ENCODE data around the gene RORB. TPM values are rescaled to one million over a fixed set of nuclear protein-coding genes. Genes with fewer than 3 reads are reported as not detected.

RORB gene
- polyA plus RNA-seq, 1 donor from 2014 or later = not detected

GRCh38 chr9:74674077-74674476, 176.9 kb downstream of the RORB start:
- Mint-ChIP-seq H3K4me3 (no peak overlapping the region), H3K27ac (no peak overlapping the region), H3K27me3 (peaks cover 4% of the 10 kb centered on the region), H3K9me3 (no peaks in the 10 kb centered on the region), H3K4me1 (no peaks in the 10 kb centered on the region), H3K36me3 (no peaks in the 10 kb centered on the region)

- no peaks in the 10 kb centered on the region for H3K9me3 Mint-ChIP-seq
- H3K4me1 Mint-ChIP-seq = no peaks in the 10 kb centered on the region
- no peaks in the 10 kb centered on the region for H3K36me3 Mint-ChIP-seq
- H3K4me3 Mint-ChIP-seq = no peak overlapping the region
- no peak overlapping the region for H3K27ac Mint-ChIP-seq
- peaks cover under 1% of the 10 kb centered on the region for H3K27me3 Mint-ChIP-seq
Observed at GRCh38 chr9:74681906-74682305, 184.8 kb downstream of the RORB start.

DNA sequence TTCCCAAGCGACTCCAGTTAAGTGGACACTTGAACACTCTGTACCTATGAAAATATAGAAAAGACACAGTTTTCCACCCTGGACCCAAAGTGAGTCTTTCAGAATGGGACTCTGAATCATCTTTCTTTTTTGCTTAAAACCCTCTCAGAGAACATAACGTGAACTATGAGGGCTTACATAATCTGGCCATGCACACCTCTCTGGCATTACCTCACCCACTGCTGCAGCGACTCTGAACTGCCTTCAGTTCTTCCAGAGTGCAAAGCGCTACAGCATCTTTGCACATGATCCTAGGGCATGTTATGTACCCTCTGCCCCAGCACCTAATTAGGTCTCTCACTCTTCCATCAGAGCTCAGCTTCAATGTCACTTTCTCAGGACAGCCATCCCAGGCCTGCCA, 186.2 kb downstream of the RORB start:
- Mint-ChIP-seq H3K27me3 (no peaks in the 10 kb centered on the region), H3K4me1 (no peaks in the 10 kb centered on the region), H3K36me3 (no peaks in the 10 kb centered on the region), H3K27ac (no peak overlapping the region), H3K4me3 (no peak overlapping the region), H3K9me3 (no peaks in the 10 kb centered on the region)

- H3K4me3 Mint-ChIP-seq = no peak overlapping the region
- H3K27me3 Mint-ChIP-seq = no peaks in the 10 kb centered on the region
- no peaks in the 10 kb centered on the region for H3K36me3 Mint-ChIP-seq
Observed at GRCh38 chr9:74691058-74691457, 193.9 kb downstream of the RORB start.

GRCh38 chr9:74696520-74696919, 199.4 kb downstream of the RORB start:
- Mint-ChIP-seq H3K9me3 (peaks cover 0 to 5% (median 0%) of the 10 kb centered on the region in 3 donors), H3K36me3 (peaks cover 3% of the 10 kb centered on the region), H3K27me3 (peaks cover 9% of the 10 kb centered on the region)

More at GRCh38 chr9:74691058-74691457, 193.9 kb downstream of the RORB start:
- no peaks in the 10 kb centered on the region for H3K9me3 Mint-ChIP-seq
- no peak overlapping the region for H3K27ac Mint-ChIP-seq
- no peaks in the 10 kb centered on the region for H3K4me1 Mint-ChIP-seq

DNA sequence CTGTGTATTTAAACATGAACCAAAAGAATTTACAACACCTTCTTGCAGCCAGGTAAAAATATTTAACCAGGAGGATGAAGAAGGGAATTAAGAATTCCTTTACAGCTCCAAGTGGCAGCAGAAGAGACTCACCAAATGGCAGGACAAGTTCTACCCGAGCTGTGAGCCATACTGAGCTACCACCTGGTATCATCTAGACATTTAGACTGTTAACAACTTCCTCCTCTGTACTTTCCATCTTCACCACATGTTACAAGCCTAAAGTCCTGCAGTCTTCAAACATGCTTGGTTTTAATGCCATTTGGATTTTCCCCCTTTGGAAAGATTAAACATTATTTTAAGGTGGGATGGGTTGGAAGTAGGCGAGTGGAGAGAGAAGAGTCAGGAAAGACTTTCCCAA, 200.4 kb downstream of the RORB start:
- Mint-ChIP-seq H3K36me3 (peaks cover 3% of the 10 kb centered on the region), H3K4me3 (no peak overlapping the region), H3K9me3 (peaks cover 0 to 5% (median 0%) of the 10 kb centered on the region in 3 donors), H3K27ac (no peak overlapping the region), H3K27me3 (peaks cover 9% of the 10 kb centered on the region), H3K4me1 (peaks cover 0 to 3% (median 0%) of the 10 kb centered on the region in 3 donors)

More at GRCh38 chr9:74696520-74696919, 199.4 kb downstream of the RORB start:
- Mint-ChIP-seq H3K4me3 (no peak overlapping the region), H3K27ac (no peak overlapping the region), H3K4me1 (peaks cover 0 to 3% (median 0%) of the 10 kb centered on the region in 3 donors)

DNA sequence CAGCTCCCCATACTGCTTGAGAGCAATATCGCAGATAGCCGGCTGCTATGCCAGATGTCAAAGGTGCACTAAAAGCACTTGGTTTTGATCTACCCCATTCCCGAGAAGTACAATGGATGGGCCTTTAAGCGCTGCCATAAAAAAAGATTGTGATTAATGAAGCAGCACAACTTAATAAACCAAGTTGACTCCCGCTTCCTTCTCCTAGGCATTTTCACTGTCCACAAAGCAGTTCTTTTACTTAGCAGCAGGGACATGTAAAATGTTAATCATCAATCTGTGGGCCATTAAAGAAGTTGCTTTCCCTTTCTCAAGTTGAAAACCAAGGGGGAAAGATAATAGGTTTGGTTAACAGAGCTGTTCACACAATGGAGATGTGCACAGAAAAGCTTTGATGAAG, 214.2 kb downstream of the RORB start:
- peaks cover 0 to 3% (median 0%) of the 10 kb centered on the region in 3 donors for H3K9me3 Mint-ChIP-seq
- H3K4me3 Mint-ChIP-seq = no peak overlapping the region
- no peaks in the 10 kb centered on the region for H3K27me3 Mint-ChIP-seq

DNA sequence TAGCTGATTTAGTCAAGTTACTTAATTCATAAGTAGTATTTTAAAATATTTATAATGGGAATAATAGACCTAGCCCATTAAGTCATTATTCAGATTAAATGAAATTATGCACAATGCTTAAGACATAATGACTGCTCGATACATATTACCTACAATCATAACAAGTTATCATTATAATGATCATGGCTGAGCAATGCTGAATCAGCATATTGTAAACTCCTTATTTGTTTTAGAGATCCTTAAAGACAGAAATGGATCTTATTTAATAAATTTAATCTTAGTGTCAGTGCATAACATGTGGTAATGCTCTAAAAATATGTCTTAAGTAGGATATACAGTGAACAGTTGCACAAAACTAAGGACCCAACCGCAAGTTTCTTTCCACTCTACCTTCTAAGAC, 221.6 kb downstream of the RORB start:
- Mint-ChIP-seq H3K27ac (no peak overlapping the region), H3K36me3 (peaks cover 3% of the 10 kb centered on the region), H3K27me3 (peaks cover 5% of the 10 kb centered on the region), H3K4me3 (no peak overlapping the region), H3K9me3 (peaks cover 0 to 2% (median 0%) of the 10 kb centered on the region in 3 donors), H3K4me1 (no peaks in the 10 kb centered on the region)

More for the DNA sequence above, 214.2 kb downstream of the RORB start:
- H3K27ac Mint-ChIP-seq = no peak overlapping the region
- no peaks in the 10 kb centered on the region for H3K4me1 Mint-ChIP-seq
- no peaks in the 10 kb centered on the region for H3K36me3 Mint-ChIP-seq

GRCh38 chr9:74719306-74719705, 222.2 kb downstream of the RORB start:
- Mint-ChIP-seq H3K36me3 (peaks cover 3% of the 10 kb centered on the region), H3K27me3 (peaks cover 5% of the 10 kb centered on the region), H3K27ac (no peak overlapping the region), H3K4me3 (no peak overlapping the region), H3K9me3 (peaks cover 0 to 2% (median 0%) of the 10 kb centered on the region in 3 donors), H3K4me1 (no peaks in the 10 kb centered on the region)

GRCh38 chr9:74721696-74722660, 224.8 kb downstream of the RORB start:
- Mint-ChIP-seq H3K9me3 (peaks cover 0 to 2% (median 0%) of the 10 kb centered on the region in 3 donors), H3K4me1 (no peaks in the 10 kb centered on the region), H3K27ac (no peak overlapping the region), H3K36me3 (peaks cover 2% of the 10 kb centered on the region), H3K27me3 (peaks cover 8% of the 10 kb centered on the region), H3K4me3 (no peak overlapping the region)

DNA sequence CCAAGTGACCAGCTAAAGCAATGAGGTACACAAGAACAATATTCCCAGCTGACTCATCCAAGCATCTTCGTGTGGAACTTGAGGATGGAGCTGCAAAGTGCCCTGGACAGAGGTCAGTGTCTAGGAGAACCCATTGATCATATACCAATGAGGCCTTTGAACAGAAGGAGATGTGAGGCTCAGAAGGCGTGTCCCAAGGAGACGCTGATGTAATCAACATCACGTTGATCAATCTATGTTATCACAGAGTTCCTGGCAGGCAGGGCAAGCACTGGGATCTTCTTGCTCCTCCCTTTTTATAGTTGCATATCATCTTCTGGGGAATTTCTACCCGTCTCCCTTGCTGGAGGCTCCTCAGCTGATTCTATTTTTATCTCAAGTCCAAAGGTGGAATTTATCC, 227.2 kb downstream of the RORB start:
- peaks cover 2% of the 10 kb centered on the region for H3K36me3 Mint-ChIP-seq
- H3K4me1 Mint-ChIP-seq = no peaks in the 10 kb centered on the region
- no peak overlapping the region for H3K4me3 Mint-ChIP-seq
- H3K9me3 Mint-ChIP-seq = peaks cover 0 to 2% (median 0%) of the 10 kb centered on the region in 3 donors
- no peak overlapping the region for H3K27ac Mint-ChIP-seq
- peaks cover 3% of the 10 kb centered on the region for H3K27me3 Mint-ChIP-seq

DNA sequence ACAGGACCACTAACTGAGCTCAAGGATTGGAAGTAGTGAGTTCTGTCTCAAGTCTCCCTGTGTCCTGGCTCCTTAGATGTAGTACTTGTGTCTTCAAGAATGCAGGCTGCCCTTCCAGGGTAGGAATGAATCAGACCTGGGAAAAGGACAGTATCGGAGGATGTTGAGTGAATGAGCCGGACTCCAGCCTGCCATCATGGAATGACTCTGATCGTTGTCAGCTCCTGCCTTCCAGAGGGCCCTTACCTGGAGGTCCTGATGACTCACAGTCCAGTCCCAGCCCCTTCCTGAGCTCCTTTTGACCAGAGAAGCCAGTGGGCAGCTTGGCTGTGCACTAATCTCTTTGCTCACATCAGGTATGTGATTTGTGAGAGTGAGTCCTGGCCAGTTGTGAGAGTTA, 229.4 kb downstream of the RORB start:
- Mint-ChIP-seq H3K9me3 (no peaks in the 10 kb centered on the region), H3K27me3 (peaks cover 3% of the 10 kb centered on the region)

DNA sequence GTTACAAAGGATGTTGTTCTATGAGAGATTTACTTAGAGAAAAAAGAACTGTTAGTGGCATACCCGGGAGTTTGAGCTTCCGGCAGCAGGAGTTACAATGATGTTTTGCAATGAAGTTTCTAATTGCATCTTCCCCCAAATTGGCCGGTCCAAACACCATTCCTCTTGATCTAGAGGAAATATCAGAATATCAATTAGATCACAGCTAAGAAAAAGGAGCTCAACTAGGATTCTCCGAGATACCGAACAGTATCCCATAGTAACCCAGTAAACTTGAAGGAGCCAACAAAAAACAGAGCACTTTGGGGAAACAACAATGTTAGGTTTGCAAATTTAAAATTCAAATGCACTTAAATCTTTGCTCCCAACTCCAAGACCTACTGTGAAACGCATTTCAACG, 231.0 kb downstream of the RORB start:
- Mint-ChIP-seq H3K9me3 (no peaks in the 10 kb centered on the region), H3K36me3 (peaks cover 2% of the 10 kb centered on the region), H3K27ac (no peak overlapping the region), H3K27me3 (peaks cover 3% of the 10 kb centered on the region), H3K4me3 (no peak overlapping the region), H3K4me1 (no peaks in the 10 kb centered on the region)

More for the DNA sequence above, 229.4 kb downstream of the RORB start:
- Mint-ChIP-seq H3K27ac (no peak overlapping the region), H3K36me3 (peaks cover 2% of the 10 kb centered on the region), H3K4me1 (no peaks in the 10 kb centered on the region), H3K4me3 (no peak overlapping the region)

DNA sequence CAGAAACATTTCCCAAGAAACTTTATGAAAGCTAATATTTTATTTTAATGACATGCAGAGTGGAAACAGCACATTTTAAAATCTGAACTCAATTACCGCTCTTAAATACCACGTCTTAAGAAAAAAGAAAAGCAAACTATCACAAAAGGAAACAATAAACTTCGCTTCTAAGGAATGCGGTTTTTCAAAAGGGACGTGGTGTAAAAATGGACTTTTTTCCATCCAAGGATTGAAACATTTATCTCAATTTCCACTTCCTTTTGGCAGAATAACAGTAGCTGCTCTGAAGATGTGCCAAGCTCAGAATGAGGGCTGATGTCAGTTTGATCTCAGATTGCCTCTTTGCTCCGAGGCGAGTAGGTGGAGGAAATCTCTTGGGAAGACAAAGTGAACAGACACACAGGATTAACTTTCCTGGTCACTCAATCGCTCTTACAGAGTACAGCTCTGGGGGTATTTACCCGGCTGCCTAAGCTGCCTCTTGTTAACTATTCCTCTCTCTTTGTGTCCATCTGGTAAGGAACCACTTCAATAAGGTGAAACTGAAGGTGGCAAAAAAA, 232.1 kb downstream of the RORB start:
- no peaks in the 10 kb centered on the region for H3K9me3 Mint-ChIP-seq
- no peak overlapping the region for H3K27ac Mint-ChIP-seq
- no peaks in the 10 kb centered on the region for H3K4me1 Mint-ChIP-seq
- H3K27me3 Mint-ChIP-seq = peaks cover 3% of the 10 kb centered on the region
- H3K36me3 Mint-ChIP-seq = peaks cover 2% of the 10 kb centered on the region
- no peak overlapping the region for H3K4me3 Mint-ChIP-seq

GRCh38 chr9:74735761-74736160, 238.6 kb downstream of the RORB start:
- Mint-ChIP-seq H3K27me3 (peaks cover 5% of the 10 kb centered on the region), H3K9me3 (no peaks in the 10 kb centered on the region), H3K4me3 (no peak overlapping the region), H3K36me3 (no peaks in the 10 kb centered on the region), H3K4me1 (no peaks in the 10 kb centered on the region), H3K27ac (no peak overlapping the region)
